Ovary (tissue), 10 donors: ENCODE measurements around the gene DENND6A. TPM values are rescaled to one million over a fixed set of nuclear protein-coding genes. Genes with fewer than 3 reads are reported as not detected.

Experiments used
- DNase-seq, 5 donors: peaks; one replicate each; pipeline ENCODE4 v3.0.0-alpha.2; 2019 to 2020
- H3K27ac ChIP-seq, 2 donors: fragments of 200-600 bp; one replicate each; pipeline versions ENCODE4 v1.5.1 to v1.8.0; 2019 to 2022
- H3K27me3 ChIP-seq: fragments of 200-600 bp; one replicate; pipeline ENCODE4 v1.8.0; 2022
- H3K36me3 ChIP-seq: fragments of 200-600 bp; sonication (generic); one replicate; pipeline ENCODE4 v1.5.1; 2019
- H3K4me1 ChIP-seq: one replicate; pipeline ENCODE4 v1.8.1; 2013; ENCODE audit warnings: mild to moderate bottlenecking, moderate library complexity; ENCODE audit not compliant: insufficient read depth
- H3K4me3 ChIP-seq: fragments of 200-600 bp; sonication (generic); one replicate; pipeline ENCODE4 v1.5.1; 2017
- H3K9me3 ChIP-seq, 2 donors: fragments of 200-600 bp in 1 of 2; sonication (generic) in 1 of 2; one replicate each; pipeline versions ENCODE4 v1.5.1 to v1.8.1; 2013 to 2019; ENCODE audit warnings: mild to moderate bottlenecking in 1 of 2, moderate library complexity in 1 of 2
- EP300 ChIP-seq: sonication (generic); formaldehyde crosslinking; IDR thresholded peaks from one replicate; pipeline ENCODE4 v1.6.1; 2017; ENCODE audit warnings: antibody characterized with exemption
- POLR2A ChIP-seq: fragments of 450-650 bp; IDR thresholded peaks from one replicate; pipeline ENCODE4 v1.6.1; 2017; ENCODE audit warnings: antibody characterized with exemption, mild to moderate bottlenecking, moderate library complexity
- WGBS, 3 donors: extraction: QIAGEN DNeasy Blood & Tissue Kit in 1 of 3; methylation state at CpG; one replicate each; pipeline versions ENCODE4 v1.1.5 to v1.1.7; 2013 to 2017; 5-methylcytosine and 5-hydroxymethylcytosine counted together
- intact Hi-C, 4 donors: fragments of 100-400 bp; cut with DNase I; formaldehyde crosslinking; loops; one replicate each; pipeline versions ENCODE4 v1.11.0 to v1.15.1; 2022 to 2023
- long read RNA-seq, 3 donors: library from polyadenylated mRNA in 2 of 3; unstranded in 2 of 3; transcript quantifications; one replicate each; pipeline ENCODE4 v2.0.0 and lab custom pipeline, GENCODE V29; 2021 to 2026
- polyA plus RNA-seq, 2 donors: library from polyadenylated mRNA; stranded (reverse); fragments of 200-250 nt in 1 of 2; fragments of 350-450 nt in 1 of 2; fragmentation: Illumina TruSeq in 1 of 2; extraction: RNeasy Lipid Tissue Mini Kit (QIAGEN cat#74804) in 1 of 2; gene quantifications; one replicate each; pipeline ENCODE4 v1.2.3, GENCODE V29; 2013 to 2014
- total RNA-seq, 7 donors: library from RNA; depleted of rRNA in 2 of 7; stranded (reverse); fragments of >200 nt in 2 of 7; fragmentation: NEBNext Ultra II Directional in 3 of 7; extraction: Animal tissue kit (Norgen Biotek cat#: 25700) in 3 of 7; gene quantifications; one replicate each; pipeline versions ENCODE4 v1.1.0 to v1.2.4, GENCODE V29; 2016 to 2023
- TF ChIP-seq, protein P1 (sequence below), 3 donors: fragments of 450-650 bp in 2 of 3; fragments of 200-600 bp in 1 of 3; IDR thresholded peaks; one replicate each; pipeline versions ENCODE4 v1.5.1 to v1.8.0; 2016 to 2022; ENCODE audit warnings: antibody characterized with exemption in 3 of 3, mild to moderate bottlenecking in 1 of 3
- donor health status: DM: no; HTN: no; CAD: no; lungs with moderate emphysema.
- donor health status: DM: no; HTN: no; CAD: no.
- donor health status: Bipolar disorder and iron deficiency.
- donor health status: DM: yes; HTN: yes; CAD: no.
- donor health status: DM: no; HTN: no; CAD: no.
- donor health status: DM: yes; HTN: yes; CAD: no.

The DENND6A gene, protein sequence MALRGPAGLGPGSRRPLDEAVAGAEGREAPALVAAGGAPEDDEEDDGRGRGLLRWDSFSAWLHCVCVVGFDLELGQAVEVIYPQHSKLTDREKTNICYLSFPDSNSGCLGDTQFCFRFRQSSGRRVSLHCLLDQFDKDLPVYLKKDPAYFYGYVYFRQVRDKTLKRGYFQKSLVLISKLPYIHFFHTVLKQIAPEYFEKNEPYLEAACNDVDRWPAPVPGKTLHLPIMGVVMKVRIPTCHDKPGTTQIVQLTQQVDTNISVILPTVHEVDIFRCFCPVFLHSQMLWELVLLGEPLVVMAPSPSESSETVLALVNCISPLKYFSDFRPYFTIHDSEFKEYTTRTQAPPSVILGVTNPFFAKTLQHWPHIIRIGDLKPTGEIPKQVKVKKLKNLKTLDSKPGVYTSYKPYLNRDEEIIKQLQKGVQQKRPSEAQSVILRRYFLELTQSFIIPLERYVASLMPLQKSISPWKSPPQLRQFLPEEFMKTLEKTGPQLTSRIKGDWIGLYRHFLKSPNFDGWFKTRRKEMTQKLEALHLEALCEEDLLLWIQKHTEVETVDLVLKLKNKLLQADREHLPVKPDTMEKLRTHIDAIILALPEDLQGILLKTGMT
- total RNA-seq, result 10 to 100 TPM; 17.8 to 52.4 (median 39.9) TPM
- polyA plus RNA-seq, result 10 to 100 TPM; 15.5 to 21.3 TPM
- long read RNA-seq, donor 1, full-length matches to known transcripts, result 1 of 9 reads
- long read RNA-seq, donor 1, partial matches to known transcripts, result 0 of 9 reads
- long read RNA-seq, donor 1, other reads (novel, unspliced or antisense), result 8 of 9 reads
- long read RNA-seq, donor 2, result 0 reads
- long read RNA-seq, donor 3, partial matches to known transcripts, result 3 of 17 reads
- long read RNA-seq, donor 3, other reads (novel, unspliced or antisense), result 14 of 17 reads

DNA sequence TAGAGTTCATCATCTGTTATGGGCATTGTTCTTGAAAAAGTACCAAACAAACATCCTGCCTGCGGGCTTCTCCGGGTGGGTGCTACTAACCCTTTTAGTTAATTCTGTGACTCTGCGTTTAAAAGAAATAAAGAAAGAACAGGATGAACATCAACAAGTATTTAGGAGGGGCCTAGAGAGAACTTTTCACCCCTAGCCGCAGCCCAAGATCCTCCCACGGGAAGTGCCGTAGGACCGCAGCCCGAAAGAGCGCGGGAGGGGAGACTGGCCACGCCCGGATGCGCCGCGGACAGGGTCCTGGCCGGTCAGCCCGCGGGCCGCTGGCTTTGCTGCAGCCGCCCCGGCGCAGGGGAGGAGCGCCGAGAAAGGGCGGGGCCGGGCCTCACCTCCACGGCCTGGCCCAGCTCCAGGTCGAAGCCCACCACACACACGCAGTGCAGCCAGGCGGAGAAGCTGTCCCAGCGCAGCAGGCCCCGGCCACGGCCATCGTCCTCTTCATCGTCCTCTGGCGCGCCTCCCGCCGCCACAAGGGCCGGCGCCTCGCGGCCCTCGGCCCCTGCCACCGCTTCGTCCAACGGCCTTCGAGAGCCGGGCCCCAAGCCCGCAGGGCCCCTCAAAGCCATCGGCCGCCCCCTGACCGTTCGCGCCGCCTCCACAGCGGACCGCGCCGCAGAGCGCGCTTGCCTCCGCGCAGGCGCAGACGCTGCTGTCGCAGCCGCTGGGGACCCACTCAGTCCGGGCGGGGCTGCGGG lies at the start of gene DENND6A:
Gene DENND6A (minus strand): TSS at position 682 of the 752 bp plus-strand sequence. CDS start 59 bp downstream, at position 623.
- Histone ChIP-seq H3K4me1 (peaks cover 11% of the 10 kb centered on the region), H3K27ac (peak within 1 kb of the TSS; percentile 98 to 99), H3K4me3 (peak within 1 kb of the TSS; percentile 100), H3K27me3 (no peaks in the 10 kb centered on the region), H3K9me3 (no peaks in the 10 kb centered on the region), H3K36me3 (no peaks in the 10 kb centered on the region)
- peak; percentile 93 to 96 (median 95) for DNase-seq
- 0 to 1% (median 0%) methylated on average over 52 to 71 of the region's 71 CpGs for WGBS, 3 donors
- intact Hi-C loops, result loop anchor here in 1 of 4 donors (2.0 to 5.0 kb wide), 2 partner anchors 65 to 96 kb away; partner anchors contain the start of genes ARF4 and SLMAP
- TF ChIP-seq, protein P1, sequence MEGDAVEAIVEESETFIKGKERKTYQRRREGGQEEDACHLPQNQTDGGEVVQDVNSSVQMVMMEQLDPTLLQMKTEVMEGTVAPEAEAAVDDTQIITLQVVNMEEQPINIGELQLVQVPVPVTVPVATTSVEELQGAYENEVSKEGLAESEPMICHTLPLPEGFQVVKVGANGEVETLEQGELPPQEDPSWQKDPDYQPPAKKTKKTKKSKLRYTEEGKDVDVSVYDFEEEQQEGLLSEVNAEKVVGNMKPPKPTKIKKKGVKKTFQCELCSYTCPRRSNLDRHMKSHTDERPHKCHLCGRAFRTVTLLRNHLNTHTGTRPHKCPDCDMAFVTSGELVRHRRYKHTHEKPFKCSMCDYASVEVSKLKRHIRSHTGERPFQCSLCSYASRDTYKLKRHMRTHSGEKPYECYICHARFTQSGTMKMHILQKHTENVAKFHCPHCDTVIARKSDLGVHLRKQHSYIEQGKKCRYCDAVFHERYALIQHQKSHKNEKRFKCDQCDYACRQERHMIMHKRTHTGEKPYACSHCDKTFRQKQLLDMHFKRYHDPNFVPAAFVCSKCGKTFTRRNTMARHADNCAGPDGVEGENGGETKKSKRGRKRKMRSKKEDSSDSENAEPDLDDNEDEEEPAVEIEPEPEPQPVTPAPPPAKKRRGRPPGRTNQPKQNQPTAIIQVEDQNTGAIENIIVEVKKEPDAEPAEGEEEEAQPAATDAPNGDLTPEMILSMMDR (IDR thresholded peaks at IDR 0.05), result no peak
- TF ChIP-seq POLR2A, result peak; percentile 99

DNA sequence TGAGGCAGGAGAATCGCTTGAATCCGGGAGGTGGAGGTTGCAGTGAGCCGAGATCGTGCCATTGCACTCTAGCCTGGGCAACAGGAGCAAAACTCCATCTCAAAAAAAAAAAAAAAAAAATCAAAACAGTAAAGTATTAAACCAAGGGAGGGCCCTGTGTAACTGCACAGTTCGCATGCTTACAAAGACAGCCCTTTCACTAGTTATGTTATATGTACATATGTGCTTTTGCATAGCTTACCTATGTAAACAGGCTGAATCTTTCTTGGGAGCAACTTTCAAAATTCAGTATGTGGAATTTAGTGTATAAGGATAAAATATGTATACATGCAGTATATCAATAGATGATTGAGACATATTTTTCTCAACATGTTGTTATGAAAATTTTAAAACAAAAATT lies 47.1 kb upstream of the DENND6A start:
- intact Hi-C loops, result no loop called here
- H3K36me3 ChIP-seq, result no peaks in the 10 kb centered on the region
- 90 to 96% (median 96%) methylated on average over 5 of the region's 5 CpGs for WGBS, 3 donors

DNA sequence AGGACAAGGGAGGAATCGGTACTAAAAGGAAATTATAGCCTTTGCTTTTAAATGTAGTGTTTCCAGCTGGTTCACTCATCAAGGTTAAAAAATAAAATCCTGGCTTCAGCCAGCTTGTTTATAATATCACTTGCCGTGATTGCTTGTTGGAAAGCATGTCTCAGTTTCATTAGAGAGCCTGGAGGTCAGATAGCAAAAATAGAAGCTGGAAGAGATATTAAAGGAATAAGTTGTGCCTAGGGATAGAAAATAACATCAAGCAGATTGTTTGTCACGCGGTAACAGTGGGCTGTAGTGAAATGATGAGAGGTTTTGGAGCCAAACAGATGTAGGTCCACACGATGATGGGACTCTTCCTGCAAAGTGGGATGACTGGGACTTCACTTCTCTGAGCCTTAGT lies 45.5 kb upstream of the DENND6A start:
- Histone ChIP-seq H3K27ac (peak overlapping the region in 1 of 2 donors; percentile 71), H3K36me3 (no peaks in the 10 kb centered on the region), H3K27me3 (no peaks in the 10 kb centered on the region), H3K4me1 (peaks cover 11% of the 10 kb centered on the region), H3K9me3 (no peaks in the 10 kb centered on the region), H3K4me3 (no peak overlapping the region)
- intact Hi-C loops, result no loop called here
- no peak for DNase-seq
- WGBS, 3 donors, result 7 to 16% (median 10%) methylated on average over 5 of the region's 5 CpGs
- no peak for TF ChIP-seq EP300
- no peak for TF ChIP-seq POLR2A
- TF ChIP-seq, protein P1 (IDR thresholded peaks at IDR 0.05), result no peak

More for the DNA sequence above, 47.1 kb upstream of the DENND6A start:
- no peak overlapping the region for H3K4me3 ChIP-seq
- TF ChIP-seq EP300 (no peak), POLR2A (no peak)
- TF ChIP-seq, protein P1 (IDR thresholded peaks at IDR 0.05), result no peak
- no peaks in the 10 kb centered on the region for H3K9me3 ChIP-seq
- no peak for DNase-seq
- peaks cover 11% of the 10 kb centered on the region for H3K4me1 ChIP-seq
- no peak overlapping the region for H3K27ac ChIP-seq
- no peaks in the 10 kb centered on the region for H3K27me3 ChIP-seq

DNA sequence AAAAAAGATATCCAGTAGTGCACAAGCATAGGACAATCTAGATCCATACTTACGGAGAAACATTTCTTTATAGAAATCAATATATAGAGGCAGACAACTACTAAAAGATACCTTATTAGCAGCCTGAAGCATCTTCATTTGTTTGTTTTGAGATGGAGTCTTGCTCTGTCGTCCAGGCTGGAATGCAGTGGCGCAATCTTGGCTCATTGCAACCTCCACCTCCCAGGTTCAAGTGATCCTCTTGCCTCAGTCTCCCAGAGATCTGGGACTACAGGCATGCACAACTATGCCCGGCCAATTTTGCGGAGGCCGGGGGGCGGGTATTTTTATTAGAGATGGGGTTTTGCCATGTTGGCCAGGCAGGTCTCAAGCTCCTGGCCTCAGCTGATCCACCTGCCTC lies 45.0 kb upstream of the DENND6A start:
- no peak for DNase-seq
- H3K4me1 ChIP-seq, result peaks cover 11% of the 10 kb centered on the region
- no peaks in the 10 kb centered on the region for H3K9me3 ChIP-seq
- intact Hi-C loops, result no loop called here
- H3K27me3 ChIP-seq, result no peaks in the 10 kb centered on the region
- TF ChIP-seq, protein P1 (IDR thresholded peaks at IDR 0.05), result no peak
- TF ChIP-seq EP300, result no peak
- no peak for TF ChIP-seq POLR2A
- H3K27ac ChIP-seq, result peak overlapping the region in 1 of 2 donors; percentile 71
- no peak overlapping the region for H3K4me3 ChIP-seq
- H3K36me3 ChIP-seq, result no peaks in the 10 kb centered on the region
- 52 to 60% (median 52%) methylated on average over 7 of the region's 7 CpGs for WGBS, 3 donors
